ENCODE results near the gene RPP25. TPM values are rescaled to one million over a fixed set of nuclear protein-coding genes. Genes with fewer than 3 reads are reported as not detected.

Gene RPP25
- total RNA-seq, 4 donors from 2014 or later, result 14.2 to 23.1 (median 16.4) TPM

- Histone ChIP-seq H3K27ac (no peak overlapping the region), H3K4me3 (replicated peaks in 1 of 3) (peak overlapping the region; percentile 48 to 82 (median 56)), H3K9me3 (no peaks in the 10 kb centered on the region), H3K27me3 (no peaks in the 10 kb centered on the region), H3K36me3 (no peaks in the 10 kb centered on the region), H3K4me1 (peaks cover 8 to 10% of the 10 kb centered on the region in 2 donors)
- 17 to 25% methylated on average over 13 to 28 of the region's 42 CpGs for WGBS, 2 donors
- intact Hi-C loops (cut with DNase I), result no loop called here
- DNase-seq, result peak; percentile 23 to 39
- TF ChIP-seq CTCF (IDR thresholded peaks at IDR 0.05), result no peak
- TF ChIP-seq POLR2A (IDR thresholded peaks at IDR 0.05), result no peak
Observed at GRCh38 chr15:74995779-74996765, 39.5 kb upstream of the RPP25 start.

GRCh38 chr15:74995182-74995778, 38.7 kb upstream of the RPP25 start, which contains the start of gene SCAMP5:
Gene SCAMP5 (plus strand): TSS chr15:74995563. CDS start chr15:75011840, 16,277 bp downstream.
- no peak within 1 kb of the TSS for H3K27ac ChIP-seq
- H3K27me3 ChIP-seq, result no peaks in the 10 kb centered on the region
- H3K4me3 ChIP-seq (replicated peaks in 1 of 3), result peak within 1 kb of the TSS; percentile 48 to 82 (median 56)
- DNase-seq, result peak; percentile 96 to 97
- 2 to 7% methylated on average over 7 to 16 of the region's 58 CpGs for WGBS, 2 donors
- no peaks in the 10 kb centered on the region for H3K36me3 ChIP-seq
- H3K9me3 ChIP-seq, result no peaks in the 10 kb centered on the region
- H3K4me1 ChIP-seq, result peaks cover 8 to 10% of the 10 kb centered on the region in 2 donors
- intact Hi-C loops (cut with DNase I), result no loop called here
- TF ChIP-seq POLR2A (IDR thresholded peaks at IDR 0.05) (peak in 1 of 2 donors; percentile 27), CTCF (IDR thresholded peaks at IDR 0.05) (no peak)

- TF ChIP-seq POLR2A (IDR thresholded peaks at IDR 0.05) (no peak), CTCF (IDR thresholded peaks at IDR 0.05) (no peak)
- Histone ChIP-seq H3K36me3 (no peaks in the 10 kb centered on the region), H3K9me3 (no peaks in the 10 kb centered on the region), H3K27ac (no peak overlapping the region), H3K4me1 (peaks cover 8 to 10% of the 10 kb centered on the region in 2 donors), H3K4me3 (replicated peaks in 1 of 3) (no peak overlapping the region), H3K27me3 (no peaks in the 10 kb centered on the region)
- DNase-seq, result no peak
- 45 to 50% methylated on average over 5 of the region's 5 CpGs for WGBS, 2 donors
- intact Hi-C loops (cut with DNase I), result no loop called here
Observed at GRCh38 chr15:74994685-74995084, 38.1 kb upstream of the RPP25 start.

GRCh38 chr15:74994236-74994635, 37.7 kb upstream of the RPP25 start:
- intact Hi-C loops (cut with DNase I), result no loop called here
- Histone ChIP-seq H3K27me3 (no peaks in the 10 kb centered on the region), H3K36me3 (no peaks in the 10 kb centered on the region), H3K4me1 (peaks cover 8 to 10% of the 10 kb centered on the region in 2 donors), H3K4me3 (replicated peaks in 1 of 3) (no peak overlapping the region), H3K27ac (no peak overlapping the region), H3K9me3 (no peaks in the 10 kb centered on the region)
- DNase-seq, result no peak
- WGBS, 2 donors, result 64 to 73% methylated on average over 2 of the region's 2 CpGs
- TF ChIP-seq CTCF (IDR thresholded peaks at IDR 0.05), result no peak
- TF ChIP-seq POLR2A (IDR thresholded peaks at IDR 0.05), result no peak

All from thyroid gland (tissue), 4 donors.